Lower lobe of right lung (tissue), 2 donors: Measurements from ENCODE around the gene WDR36. TPM values are rescaled to one million over a fixed set of nuclear protein-coding genes. Genes with fewer than 3 reads are reported as not detected.
"Not testable (repeated sequence)": the region's sequence is repeated elsewhere in the genome, so short reads cannot be mapped to it uniquely, and the experiment has no call there.

Experiments
- ATAC-seq, 2 donors: fragments of 200-7000 bp; cut with Tn5 transposase; one replicate each; pipeline ENCODE4 v1.9.1; 2020 to 2022; ENCODE audit warnings: mild to moderate bottlenecking in 2 of 2, moderate library complexity in 2 of 2
- DNase-seq: peaks from one replicate; pipeline ENCODE4 v3.0.0-alpha.2; 2020
- H3K27ac ChIP-seq: fragments of 200-600 bp; one replicate; pipeline ENCODE4 v1.8.0; 2022
- H3K27me3 ChIP-seq: fragments of 200-600 bp; one replicate; pipeline ENCODE4 v1.8.0; 2022; ENCODE audit warnings: low read depth
- H3K36me3 ChIP-seq: fragments of 200-600 bp; one replicate; pipeline ENCODE4 v1.8.0; 2022; ENCODE audit warnings: mild to moderate bottlenecking
- H3K4me1 ChIP-seq: fragments of 200-600 bp; one replicate; pipeline ENCODE4 v1.8.0; 2022
- H3K4me3 ChIP-seq: fragments of 200-600 bp; one replicate; pipeline ENCODE4 v1.8.0; 2022; ENCODE audit warnings: mild to moderate bottlenecking
- H3K9me3 ChIP-seq: fragments of 200-600 bp; one replicate; pipeline ENCODE4 v1.8.0; 2022
- CTCF ChIP-seq: fragments of 200-600 bp; IDR thresholded peaks from one replicate; pipeline ENCODE4 v1.8.0; 2022; ENCODE audit warnings: antibody characterized with exemption, mild to moderate bottlenecking
- intact Hi-C: fragments of 100-400 bp; cut with DNase I; formaldehyde crosslinking; loops from one replicate; pipeline ENCODE4 v1.11.0; 2022
- total RNA-seq: library from RNA; stranded (reverse); fragmentation: NEBNext Ultra II Directional; extraction: Animal tissue kit (Norgen Biotek cat#: 25700); gene quantifications from one replicate; pipeline ENCODE4 v1.2.1, GENCODE V29; 2021
- donor health status: DM: no; HTN: yes; CAD: no; lungs with severe emphysema.

The WDR36 gene
- total RNA-seq, 1 donor from 2014 or later, result 27.7 TPM

GRCh38 chr5:111135363-111135762 lies 43.2 kb downstream of the WDR36 start:
- no peaks in the 10 kb centered on the region for H3K9me3 ChIP-seq
- H3K4me1 ChIP-seq, result no peaks in the 10 kb centered on the region
- H3K27me3 ChIP-seq, result no peaks in the 10 kb centered on the region
- no peak overlapping the region for H3K4me3 ChIP-seq
- no peak for TF ChIP-seq CTCF
- no peak overlapping the region for H3K27ac ChIP-seq
- intact Hi-C loops, result no loop called here
- H3K36me3 ChIP-seq, result no peaks in the 10 kb centered on the region
- no peak for DNase-seq
- no peak for ATAC-seq

- no peaks in the 10 kb centered on the region for H3K27me3 ChIP-seq
- H3K36me3 ChIP-seq, result no peaks in the 10 kb centered on the region
- TF ChIP-seq CTCF, result no peak
- intact Hi-C loops, result no loop called here
- H3K27ac ChIP-seq, result no peak overlapping the region
- H3K9me3 ChIP-seq, result no peaks in the 10 kb centered on the region
- no peak for ATAC-seq
- no peak overlapping the region for H3K4me3 ChIP-seq
- H3K4me1 ChIP-seq, result no peaks in the 10 kb centered on the region
- DNase-seq, result no peak
These were observed 43.8 kb downstream of the WDR36 start for GRCh38 chr5:111135946-111136345.

GRCh38 chr5:111138096-111138495 lies 45.9 kb downstream of the WDR36 start:
- ATAC-seq (no peak), DNase-seq (no peak)
- no peaks in the 10 kb centered on the region for H3K27me3 ChIP-seq
- H3K4me1 ChIP-seq, result no peaks in the 10 kb centered on the region
- H3K27ac ChIP-seq, result no peak overlapping the region
- intact Hi-C loops, result no loop called here
- no peaks in the 10 kb centered on the region for H3K9me3 ChIP-seq
- no peaks in the 10 kb centered on the region for H3K36me3 ChIP-seq
- no peak overlapping the region for H3K4me3 ChIP-seq
- no peak for TF ChIP-seq CTCF

- intact Hi-C loops, H3K4me3 ChIP-seq, H3K27ac ChIP-seq, H3K36me3 ChIP-seq, H3K27me3 ChIP-seq, DNase-seq, H3K9me3 ChIP-seq, H3K4me1 ChIP-seq, ATAC-seq: not testable (repeated sequence)
These were observed 49.3 kb downstream of the WDR36 start for GRCh38 chr5:111141471-111141870.

GRCh38 chr5:111142932-111143331 lies 50.8 kb downstream of the WDR36 start:
- TF ChIP-seq CTCF, result no peak
- intact Hi-C loops, result no loop called here
- no peaks in the 10 kb centered on the region for H3K36me3 ChIP-seq

GRCh38 chr5:111143910-111144309 lies 51.8 kb downstream of the WDR36 start:
- H3K4me3 ChIP-seq, result no peak overlapping the region
- H3K4me1 ChIP-seq, result no peaks in the 10 kb centered on the region
- intact Hi-C loops, result no loop called here
- DNase-seq (no peak), ATAC-seq (peak in 1 of 2 donors; percentile 33)
- H3K36me3 ChIP-seq, result no peaks in the 10 kb centered on the region
- H3K27ac ChIP-seq, result no peak overlapping the region
- no peaks in the 10 kb centered on the region for H3K9me3 ChIP-seq
- TF ChIP-seq CTCF, result no peak
- H3K27me3 ChIP-seq, result no peaks in the 10 kb centered on the region

More at GRCh38 chr5:111142932-111143331, 50.8 kb downstream of the WDR36 start:
- no peaks in the 10 kb centered on the region for H3K27me3 ChIP-seq
- no peaks in the 10 kb centered on the region for H3K9me3 ChIP-seq
- no peaks in the 10 kb centered on the region for H3K4me1 ChIP-seq
- ATAC-seq, result no peak
- no peak for DNase-seq
- H3K27ac ChIP-seq, result no peak overlapping the region
- H3K4me3 ChIP-seq, result no peak overlapping the region
